ENCODE data around the gene ALDH8A1. TPM values are rescaled to one million over a fixed set of nuclear protein-coding genes. Genes with fewer than 3 reads are reported as not detected.

The ALDH8A1 gene
- polyA plus RNA-seq, 1 of the 3 experiments (the other 2 are of a cell fraction) = 0.25 TPM

DNA sequence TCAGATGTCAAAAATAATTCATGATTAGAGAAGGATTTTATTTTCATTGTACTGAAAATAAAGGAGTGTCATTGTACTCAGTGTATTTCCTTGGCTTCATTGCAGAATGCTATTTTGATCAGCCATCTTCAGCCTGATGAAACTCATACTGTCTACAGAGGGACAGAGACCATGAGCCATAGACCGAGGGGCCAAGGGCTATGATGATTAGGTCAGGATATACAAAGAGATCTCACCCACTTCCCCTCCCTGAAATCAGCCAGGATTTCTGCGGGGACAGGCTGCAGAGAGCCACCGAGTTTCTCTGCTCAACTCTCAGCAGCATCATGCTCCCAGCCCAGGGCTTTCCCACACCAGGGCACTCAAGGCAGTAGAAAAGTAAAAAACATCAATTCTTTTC, 47.0 kb downstream of the ALDH8A1 start:
- Histone ChIP-seq H3K9me3 (no peaks in the 10 kb centered on the region), H3K9me2 (no peaks in the 10 kb centered on the region), H3K27ac (ENCODE audit: low read depth in 2 of 2, low read length in 1 of 2) (no peak overlapping the region), H4K20me1 (ENCODE audit: insufficient read depth) (no peaks in the 10 kb centered on the region), H2AFZ (ENCODE audit: low read depth) (no peak overlapping the region), H3K27me3 (ENCODE audit: insufficient read depth) (no peaks in the 10 kb centered on the region), H3F3A (replicated peaks; ENCODE audit: insufficient read depth) (no peaks in the 10 kb centered on the region), H3K4me1 (ENCODE audit: control insufficient read depth in 1 of 2, insufficient read depth in 2 of 2, low read depth in 1 of 2, low read length in 1 of 2) (no peaks in the 10 kb centered on the region), H3K79me2 (ENCODE audit: insufficient read depth) (no peaks in the 10 kb centered on the region), H3K36me3 (replicated peaks in 1 of 2; ENCODE audit: control insufficient read depth in 1 of 2, insufficient read depth in 2 of 2, low read length in 1 of 2) (no peaks in the 10 kb centered on the region), H3K4me3 (ENCODE audit: low read depth in 2 of 2, low read length in 1 of 2) (no peak overlapping the region), H3K4me2 (no peak overlapping the region), H3K9ac (no peak overlapping the region)
- ChIA-PET POLR2A (no interaction called here), CTCF (interaction anchor here (2.0 kb wide), 1 partner anchor 38 kb away, joined by 4 read pairs; no protein-coding TSS in a partner anchor)
- 86% methylated on average over 1 of the region's 3 CpGs for WGBS (ENCODE audit: low lambda C conversion rate)
- no peak for TF ChIP-seq EZH2phosphoT487 (IDR thresholded peaks at IDR 0.05; ENCODE audit: borderline replicate concordance, low read depth)
- TF ChIP-seq RAD21 (IDR thresholded peaks at IDR 0.05; ENCODE audit: low read length) = no peak
- TF ChIP-seq POLR2AphosphoS5 (IDR thresholded peaks at IDR 0.05; ENCODE audit: low read depth, low read length) = no peak
- TF ChIP-seq TEAD4 (IDR thresholded peaks at IDR 0.05; ENCODE audit: borderline replicate concordance, insufficient read depth) = no peak
- TF ChIP-seq NFIC (IDR thresholded peaks at IDR 0.05; ENCODE audit: borderline replicate concordance) = no peak
- TF ChIP-seq, protein P1, sequence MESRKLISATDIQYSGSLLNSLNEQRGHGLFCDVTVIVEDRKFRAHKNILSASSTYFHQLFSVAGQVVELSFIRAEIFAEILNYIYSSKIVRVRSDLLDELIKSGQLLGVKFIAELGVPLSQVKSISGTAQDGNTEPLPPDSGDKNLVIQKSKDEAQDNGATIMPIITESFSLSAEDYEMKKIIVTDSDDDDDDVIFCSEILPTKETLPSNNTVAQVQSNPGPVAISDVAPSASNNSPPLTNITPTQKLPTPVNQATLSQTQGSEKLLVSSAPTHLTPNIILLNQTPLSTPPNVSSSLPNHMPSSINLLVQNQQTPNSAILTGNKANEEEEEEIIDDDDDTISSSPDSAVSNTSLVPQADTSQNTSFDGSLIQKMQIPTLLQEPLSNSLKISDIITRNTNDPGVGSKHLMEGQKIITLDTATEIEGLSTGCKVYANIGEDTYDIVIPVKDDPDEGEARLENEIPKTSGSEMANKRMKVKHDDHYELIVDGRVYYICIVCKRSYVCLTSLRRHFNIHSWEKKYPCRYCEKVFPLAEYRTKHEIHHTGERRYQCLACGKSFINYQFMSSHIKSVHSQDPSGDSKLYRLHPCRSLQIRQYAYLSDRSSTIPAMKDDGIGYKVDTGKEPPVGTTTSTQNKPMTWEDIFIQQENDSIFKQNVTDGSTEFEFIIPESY (IDR thresholded peaks at IDR 0.05; ENCODE audit: borderline replicate concordance, low read depth) = no peak
- no peak for TF ChIP-seq GABPA (IDR thresholded peaks at IDR 0.05; ENCODE audit: low read depth)
- TF ChIP-seq, protein P2, sequence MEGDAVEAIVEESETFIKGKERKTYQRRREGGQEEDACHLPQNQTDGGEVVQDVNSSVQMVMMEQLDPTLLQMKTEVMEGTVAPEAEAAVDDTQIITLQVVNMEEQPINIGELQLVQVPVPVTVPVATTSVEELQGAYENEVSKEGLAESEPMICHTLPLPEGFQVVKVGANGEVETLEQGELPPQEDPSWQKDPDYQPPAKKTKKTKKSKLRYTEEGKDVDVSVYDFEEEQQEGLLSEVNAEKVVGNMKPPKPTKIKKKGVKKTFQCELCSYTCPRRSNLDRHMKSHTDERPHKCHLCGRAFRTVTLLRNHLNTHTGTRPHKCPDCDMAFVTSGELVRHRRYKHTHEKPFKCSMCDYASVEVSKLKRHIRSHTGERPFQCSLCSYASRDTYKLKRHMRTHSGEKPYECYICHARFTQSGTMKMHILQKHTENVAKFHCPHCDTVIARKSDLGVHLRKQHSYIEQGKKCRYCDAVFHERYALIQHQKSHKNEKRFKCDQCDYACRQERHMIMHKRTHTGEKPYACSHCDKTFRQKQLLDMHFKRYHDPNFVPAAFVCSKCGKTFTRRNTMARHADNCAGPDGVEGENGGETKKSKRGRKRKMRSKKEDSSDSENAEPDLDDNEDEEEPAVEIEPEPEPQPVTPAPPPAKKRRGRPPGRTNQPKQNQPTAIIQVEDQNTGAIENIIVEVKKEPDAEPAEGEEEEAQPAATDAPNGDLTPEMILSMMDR (IDR thresholded peaks at IDR 0.05) = no peak
- no peak for TF ChIP-seq NRF1 (IDR thresholded peaks at IDR 0.05; ENCODE audit: low read depth, low read length)
- TF ChIP-seq RFX5 (IDR thresholded peaks at IDR 0.05; ENCODE audit: low read length) = no peak
- TF ChIP-seq, protein P3, sequence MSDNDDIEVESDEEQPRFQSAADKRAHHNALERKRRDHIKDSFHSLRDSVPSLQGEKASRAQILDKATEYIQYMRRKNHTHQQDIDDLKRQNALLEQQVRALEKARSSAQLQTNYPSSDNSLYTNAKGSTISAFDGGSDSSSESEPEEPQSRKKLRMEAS (IDR thresholded peaks at IDR 0.05; ENCODE audit: low read depth) = no peak
- no peak for TF ChIP-seq SIN3A (IDR thresholded peaks at IDR 0.05; ENCODE audit: borderline replicate concordance, low read depth, low read length)
- TF ChIP-seq FOXJ3 (CRISPR knock-in tag; IDR thresholded peaks at IDR 0.05) = no peak
- TF ChIP-seq TCF12 (IDR thresholded peaks at IDR 0.05) = no peak
- TF ChIP-seq TAF1 (IDR thresholded peaks at IDR 0.05; ENCODE audit: borderline replicate concordance, low read depth, low read length) = no peak
- TF ChIP-seq FOSL2 (IDR thresholded peaks at IDR 0.05; ENCODE audit: borderline replicate concordance, low read depth) = no peak
- no peak for TF ChIP-seq JUND (IDR thresholded peaks at IDR 0.05)
- no peak for DNase-seq
